ENCODE data around the gene OR2M2. TPM values are rescaled to one million over a fixed set of nuclear protein-coding genes. Genes with fewer than 3 reads are reported as not detected.

OR2M2 gene
- total and polyA plus RNA-seq, 9 of the 15 experiments (the other 6 are each of a cell fraction or from before 2014, with no cell fraction given), result not detected

GRCh38 chr1:248187363-248187762 lies 12.7 kb downstream of the OR2M2 start:
- H3K9me3 ChIP-seq (replicated peaks; ENCODE audit: control insufficient read depth, insufficient read depth, low read depth, low read length), result no peaks in the 10 kb centered on the region; the same call in 1 of the 2 replicates

GRCh38 chr1:248189026-248189425 lies 14.4 kb downstream of the OR2M2 start:
- no peak overlapping the region for H3K27ac ChIP-seq (ENCODE audit: extremely low read depth, low read depth, low read length)
- no peaks in the 10 kb centered on the region; the same call in 1 of the 2 replicates for H3K9me3 ChIP-seq (replicated peaks; ENCODE audit: control insufficient read depth, insufficient read depth, low read depth, low read length)
- H4K20me1 ChIP-seq (replicated peaks; ENCODE audit: control insufficient read depth, insufficient read depth, low read length), result no peaks in the 10 kb centered on the region
- no peak overlapping the region for H3K4me2 ChIP-seq (ENCODE audit: insufficient read depth, low read length)
- POLR2A ChIA-PET, result no interaction called here
- in situ Hi-C loops (cut with MboI), result no loop called here
- DNase-seq (ENCODE audit: extremely low read depth in 1 of 4, low spot score in 3 of 4), result no peak
- no peaks in the 10 kb centered on the region for H3K4me1 ChIP-seq (replicated peaks in 1 of 2; ENCODE audit: control insufficient read depth in 2 of 2, insufficient read depth in 2 of 2, low read length in 2 of 2)
- no peak overlapping the region for H3K9ac ChIP-seq (ENCODE audit: insufficient read depth in 1 of 2, low read depth in 2 of 2, low read length in 2 of 2)
- no peaks in the 10 kb centered on the region for H3K9me1 ChIP-seq (ENCODE audit: control insufficient read depth, insufficient read depth, low read length)
- no peak overlapping the region for H3K4me3 ChIP-seq
- no peak overlapping the region for H2AFZ ChIP-seq (ENCODE audit: low read depth, low read length)
- no peaks in the 10 kb centered on the region for H3K27me3 ChIP-seq (ENCODE audit: control insufficient read depth in 2 of 2, insufficient read depth in 2 of 2, low read length in 2 of 2)
- ATAC-seq, result no peak
- H3K36me3 ChIP-seq (ENCODE audit: control insufficient read depth, insufficient read depth, low read length), result no peaks in the 10 kb centered on the region
- WGBS (ENCODE audit: insufficient coverage, low coverage, missing lambda C conversion rate), result under 1% methylated on average over 11 of the region's 11 CpGs
- CTCF ChIA-PET (ENCODE audit: low intra/inter-chr PET ratio), result no interaction called here
- intact Hi-C loops (cut with micrococcal nuclease), result no loop called here
- no peaks in the 10 kb centered on the region for H3K79me2 ChIP-seq (ENCODE audit: control insufficient read depth, insufficient read depth, low read length)
- FAIRE-seq, result no peak
- BruUV-seq (replicated peaks), result no TSS peak
- no peak for TF ChIP-seq ATF6 (CRISPR knock-in tag; IDR thresholded peaks at IDR 0.05)

More at GRCh38 chr1:248187363-248187762, 12.7 kb downstream of the OR2M2 start:
- 7% methylated on average over 3 of the region's 3 CpGs for WGBS (ENCODE audit: insufficient coverage, low coverage, missing lambda C conversion rate)
- FAIRE-seq (no peak), DNase-seq (ENCODE audit: extremely low read depth in 1 of 4, low spot score in 3 of 4) (no peak), ATAC-seq (no peak)
- Histone ChIP-seq H2AFZ (ENCODE audit: low read depth, low read length) (no peak overlapping the region), H3K27me3 (ENCODE audit: control insufficient read depth in 2 of 2, insufficient read depth in 2 of 2, low read length in 2 of 2) (no peaks in the 10 kb centered on the region), H3K27ac (ENCODE audit: extremely low read depth, low read depth, low read length) (no peak overlapping the region), H3K4me2 (ENCODE audit: insufficient read depth, low read length) (no peak overlapping the region), H3K4me3 (no peak overlapping the region), H3K9me1 (ENCODE audit: control insufficient read depth, insufficient read depth, low read length) (no peaks in the 10 kb centered on the region), H3K79me2 (ENCODE audit: control insufficient read depth, insufficient read depth, low read length) (no peaks in the 10 kb centered on the region), H3K36me3 (ENCODE audit: control insufficient read depth, insufficient read depth, low read length) (no peaks in the 10 kb centered on the region), H4K20me1 (replicated peaks; ENCODE audit: control insufficient read depth, insufficient read depth, low read length) (no peaks in the 10 kb centered on the region), H3K4me1 (replicated peaks in 1 of 2; ENCODE audit: control insufficient read depth in 2 of 2, insufficient read depth in 2 of 2, low read length in 2 of 2) (no peaks in the 10 kb centered on the region), H3K9ac (ENCODE audit: insufficient read depth in 1 of 2, low read depth in 2 of 2, low read length in 2 of 2) (no peak overlapping the region)
- ChIA-PET CTCF (ENCODE audit: low intra/inter-chr PET ratio) (no interaction called here), POLR2A (no interaction called here)
- BruUV-seq (replicated peaks), result no TSS peak
- intact Hi-C loops (cut with micrococcal nuclease), result no loop called here
- TF ChIP-seq ATF7 (IDR thresholded peaks at IDR 0.05) (no peak), MAFF (IDR thresholded peaks at IDR 0.05; ENCODE audit: low read length) (peak; percentile 29; the same call in 1 of the 2 replicates), NFXL1 (CRISPR knock-in tag; IDR thresholded peaks at IDR 0.05) (no peak), DIDO1 (tag; IDR thresholded peaks at IDR 0.05; ENCODE audit: low read depth) (no peak), MAFG (tag; conservative IDR thresholded peaks at IDR 0.05) (peak; percentile 44)
- in situ Hi-C loops (cut with MboI), result no loop called here
